Measurements from ENCODE around the gene DNAH5. TPM values are rescaled to one million over a fixed set of nuclear protein-coding genes. Genes with fewer than 3 reads are reported as not detected.
"Not testable (repeated sequence)": the region's sequence is repeated elsewhere in the genome, so short reads cannot be mapped to it uniquely, and the experiment has no call there.

The DNAH5 gene
- total RNA-seq (0.24 TPM), polyA plus RNA-seq (0.25 TPM)
- long read RNA-seq, donor 1: 0 reads
- long read RNA-seq, donor 2: 0 reads
- long read RNA-seq, donor 3: 0 reads
- long read RNA-seq, donor 4: 0 reads
- long read RNA-seq, donor 5: 0 reads
- long read RNA-seq, donor 6: 0 reads
- long read RNA-seq, donor 7: 0 reads
- long read RNA-seq, donor 8: 0 reads
- long read RNA-seq, donor 9: 0 reads
- long read RNA-seq, donor 10: 0 reads

- Histone ChIP-seq H3K27ac (ENCODE audit: low read depth in 1 of 2, low read length in 1 of 2) (no peak within 1 kb of the TSS), H3K9me3 (ENCODE audit: control insufficient read depth in 2 of 2, insufficient read depth in 1 of 2, low read length in 1 of 2) (no peaks in the 10 kb centered on the region), H3K27me3 (ENCODE audit: control insufficient read depth in 2 of 2, insufficient read depth in 1 of 2, low read length in 1 of 2) (no peaks in the 10 kb centered on the region), H3K36me3 (ENCODE audit: control insufficient read depth in 2 of 2, insufficient read depth in 2 of 2, low read length in 1 of 2) (no peaks in the 10 kb centered on the region), H3K4me3 (ENCODE audit: low read length in 2 of 2) (no peak within 1 kb of the TSS), H3K4me1 (ENCODE audit: control insufficient read depth in 2 of 2, insufficient read depth in 2 of 2, low read length in 2 of 2) (no peaks in the 10 kb centered on the region)
- WGBS: 77% methylated on average over 4 of the region's 4 CpGs
- DNase-seq (ENCODE audit: low read depth in 6 of 9, low spot score in 9 of 9): no peak
Measured at GRCh38 chr5:13944560-13945199, at the start of gene DNAH5. TSS of gene DNAH5 (minus strand) at chr5:13944688. CDS start at chr5:13944438, 250 bp downstream.

DNA sequence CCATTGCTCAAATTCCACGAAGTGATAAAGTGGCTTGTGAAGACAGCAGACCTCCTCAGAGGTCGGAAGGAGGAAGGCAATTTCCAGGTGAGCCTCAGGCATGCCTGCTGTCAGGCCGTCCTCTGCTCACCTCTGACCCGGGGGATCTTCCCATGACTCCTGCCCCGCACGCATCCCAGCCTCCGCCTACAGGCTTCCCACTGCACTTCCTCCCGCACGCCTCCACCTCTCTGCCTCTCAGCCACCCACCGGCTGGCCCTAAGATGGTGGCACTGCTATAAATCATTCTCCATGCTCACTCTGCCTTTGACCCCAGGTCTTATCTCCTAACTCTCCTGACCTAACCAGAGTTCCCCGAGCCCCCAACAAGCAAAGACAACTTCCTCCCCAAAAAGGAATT, 49.4 kb upstream of the DNAH5 start:
- Histone ChIP-seq H3K36me3 (ENCODE audit: control insufficient read depth in 2 of 2, insufficient read depth in 2 of 2, low read length in 1 of 2) (no peaks in the 10 kb centered on the region), H3K9me3 (ENCODE audit: control insufficient read depth in 2 of 2, insufficient read depth in 1 of 2, low read length in 1 of 2) (no peaks in the 10 kb centered on the region), H3K4me1 (ENCODE audit: control insufficient read depth in 2 of 2, insufficient read depth in 2 of 2, low read length in 2 of 2) (no peaks in the 10 kb centered on the region), H3K27ac (ENCODE audit: low read depth in 1 of 2, low read length in 1 of 2) (no peak overlapping the region), H3K27me3 (ENCODE audit: control insufficient read depth in 2 of 2, insufficient read depth in 1 of 2, low read length in 1 of 2) (peaks cover 0 to 4% of the 10 kb centered on the region in 2 donors), H3K4me3 (ENCODE audit: low read length in 2 of 2) (no peak overlapping the region)
- no peak for DNase-seq (ENCODE audit: low read depth in 6 of 9, low spot score in 9 of 9)
- WGBS: 89% methylated on average over 11 of the region's 11 CpGs

DNA sequence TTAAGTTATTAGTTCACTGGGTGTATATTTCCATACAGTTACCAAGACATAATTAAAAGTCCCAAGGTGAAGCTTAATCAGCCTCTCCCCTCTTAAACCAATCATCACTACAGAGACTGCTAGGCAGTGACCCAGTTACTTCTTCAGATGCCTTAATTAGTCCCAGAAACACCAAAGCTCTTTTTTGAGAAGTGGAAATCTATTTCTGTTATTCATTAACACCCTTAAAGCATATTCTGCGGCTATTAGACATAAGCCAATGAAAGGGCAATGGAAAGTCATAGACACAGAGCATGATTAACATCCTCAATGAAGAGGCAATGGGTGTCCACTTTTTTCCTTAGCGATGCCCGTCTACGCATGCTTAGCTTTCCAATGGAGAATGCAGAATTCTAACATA, 48.3 kb upstream of the DNAH5 start:
- WGBS: 86% methylated on average over 4 of the region's 4 CpGs
- H3K27me3 ChIP-seq (ENCODE audit: control insufficient read depth in 2 of 2, insufficient read depth in 1 of 2, low read length in 1 of 2): peaks cover 0 to 4% of the 10 kb centered on the region in 2 donors
- H3K4me1 ChIP-seq (ENCODE audit: control insufficient read depth in 2 of 2, insufficient read depth in 2 of 2, low read length in 2 of 2): no peaks in the 10 kb centered on the region
- no peaks in the 10 kb centered on the region for H3K36me3 ChIP-seq (ENCODE audit: control insufficient read depth in 2 of 2, insufficient read depth in 2 of 2, low read length in 1 of 2)
- DNase-seq (ENCODE audit: low read depth in 6 of 9, low spot score in 9 of 9): no peak
- no peaks in the 10 kb centered on the region for H3K9me3 ChIP-seq (ENCODE audit: control insufficient read depth in 2 of 2, insufficient read depth in 1 of 2, low read length in 1 of 2)
- H3K4me3 ChIP-seq (ENCODE audit: low read length in 2 of 2): no peak overlapping the region
- H3K27ac ChIP-seq (ENCODE audit: low read depth in 1 of 2, low read length in 1 of 2): no peak overlapping the region

DNA sequence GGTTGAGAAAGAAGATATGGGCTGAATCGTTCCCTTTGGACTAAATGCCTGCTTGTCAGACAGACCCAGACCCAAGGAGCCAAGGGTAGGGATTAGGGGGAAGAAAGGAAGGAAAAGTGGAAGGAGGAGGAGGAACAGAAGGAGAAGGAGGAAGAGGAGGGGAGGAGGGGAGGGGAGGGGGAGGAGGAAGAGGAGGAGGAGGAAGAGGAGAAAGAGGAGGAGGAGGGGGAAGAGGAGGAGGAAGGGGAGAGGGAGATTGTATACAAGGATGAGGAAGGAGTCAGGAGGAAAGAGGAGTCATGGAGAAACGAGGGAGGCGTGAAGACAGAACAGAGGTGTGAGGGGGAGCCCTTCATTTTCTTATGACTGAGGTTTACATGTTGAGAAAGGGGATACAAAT, 46.9 kb upstream of the DNAH5 start:
- Histone ChIP-seq H3K36me3 (ENCODE audit: control insufficient read depth in 2 of 2, insufficient read depth in 2 of 2, low read length in 1 of 2) (no peaks in the 10 kb centered on the region), H3K27me3 (ENCODE audit: control insufficient read depth in 2 of 2, insufficient read depth in 1 of 2, low read length in 1 of 2) (peaks cover 0 to 4% of the 10 kb centered on the region in 2 donors), H3K4me1 (ENCODE audit: control insufficient read depth in 2 of 2, insufficient read depth in 2 of 2, low read length in 2 of 2) (no peaks in the 10 kb centered on the region), H3K27ac (ENCODE audit: low read depth in 1 of 2, low read length in 1 of 2) (no peak overlapping the region), H3K9me3 (ENCODE audit: control insufficient read depth in 2 of 2, insufficient read depth in 1 of 2, low read length in 1 of 2) (no peaks in the 10 kb centered on the region), H3K4me3 (ENCODE audit: low read length in 2 of 2) (no peak overlapping the region)
- DNase-seq (ENCODE audit: low read depth in 6 of 9, low spot score in 9 of 9): no peak
- WGBS: 79% methylated on average over 3 of the region's 3 CpGs

GRCh38 chr5:13990896-13991295, 46.4 kb upstream of the DNAH5 start:
- no peaks in the 10 kb centered on the region for H3K36me3 ChIP-seq (ENCODE audit: control insufficient read depth in 2 of 2, insufficient read depth in 2 of 2, low read length in 1 of 2)
- H3K4me1 ChIP-seq (ENCODE audit: control insufficient read depth in 2 of 2, insufficient read depth in 2 of 2, low read length in 2 of 2): no peaks in the 10 kb centered on the region
- DNase-seq (ENCODE audit: low read depth in 6 of 9, low spot score in 9 of 9): no peak
- no peaks in the 10 kb centered on the region for H3K9me3 ChIP-seq (ENCODE audit: control insufficient read depth in 2 of 2, insufficient read depth in 1 of 2, low read length in 1 of 2)
- 88% methylated on average over 2 of the region's 2 CpGs for WGBS
- peaks cover 0 to 4% of the 10 kb centered on the region in 2 donors for H3K27me3 ChIP-seq (ENCODE audit: control insufficient read depth in 2 of 2, insufficient read depth in 1 of 2, low read length in 1 of 2)
- no peak overlapping the region for H3K27ac ChIP-seq (ENCODE audit: low read depth in 1 of 2, low read length in 1 of 2)
- H3K4me3 ChIP-seq (ENCODE audit: low read length in 2 of 2): no peak overlapping the region

DNA sequence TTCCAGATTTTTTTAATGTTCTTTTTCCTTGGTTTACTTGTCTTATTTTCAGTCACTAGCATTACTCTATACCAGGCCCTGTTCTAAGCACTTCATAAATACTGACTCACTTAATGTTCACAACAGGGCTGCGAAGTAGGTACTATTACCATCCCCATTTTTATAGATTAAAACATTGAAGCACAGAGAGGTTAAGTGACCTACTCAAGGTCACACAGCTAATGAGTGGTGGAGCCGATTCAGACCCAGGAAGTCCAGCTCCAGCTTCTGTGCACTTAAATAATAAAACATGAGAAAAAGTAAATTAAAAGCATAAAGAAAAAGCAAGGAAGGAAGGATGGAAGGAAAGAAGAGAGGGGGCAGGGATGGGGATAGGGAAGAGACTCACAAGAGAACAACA, 45.3 kb upstream of the DNAH5 start:
- H3K9me3 ChIP-seq (ENCODE audit: control insufficient read depth in 2 of 2, insufficient read depth in 1 of 2, low read length in 1 of 2): no peaks in the 10 kb centered on the region
- 96% methylated on average over 2 of the region's 2 CpGs for WGBS
- DNase-seq (ENCODE audit: low read depth in 6 of 9, low spot score in 9 of 9): no peak
- no peak overlapping the region for H3K4me3 ChIP-seq (ENCODE audit: low read length in 2 of 2)
- peaks cover 0 to 4% of the 10 kb centered on the region in 2 donors for H3K27me3 ChIP-seq (ENCODE audit: control insufficient read depth in 2 of 2, insufficient read depth in 1 of 2, low read length in 1 of 2)
- no peak overlapping the region for H3K27ac ChIP-seq (ENCODE audit: low read depth in 1 of 2, low read length in 1 of 2)
- no peaks in the 10 kb centered on the region for H3K36me3 ChIP-seq (ENCODE audit: control insufficient read depth in 2 of 2, insufficient read depth in 2 of 2, low read length in 1 of 2)
- no peaks in the 10 kb centered on the region for H3K4me1 ChIP-seq (ENCODE audit: control insufficient read depth in 2 of 2, insufficient read depth in 2 of 2, low read length in 2 of 2)

DNA sequence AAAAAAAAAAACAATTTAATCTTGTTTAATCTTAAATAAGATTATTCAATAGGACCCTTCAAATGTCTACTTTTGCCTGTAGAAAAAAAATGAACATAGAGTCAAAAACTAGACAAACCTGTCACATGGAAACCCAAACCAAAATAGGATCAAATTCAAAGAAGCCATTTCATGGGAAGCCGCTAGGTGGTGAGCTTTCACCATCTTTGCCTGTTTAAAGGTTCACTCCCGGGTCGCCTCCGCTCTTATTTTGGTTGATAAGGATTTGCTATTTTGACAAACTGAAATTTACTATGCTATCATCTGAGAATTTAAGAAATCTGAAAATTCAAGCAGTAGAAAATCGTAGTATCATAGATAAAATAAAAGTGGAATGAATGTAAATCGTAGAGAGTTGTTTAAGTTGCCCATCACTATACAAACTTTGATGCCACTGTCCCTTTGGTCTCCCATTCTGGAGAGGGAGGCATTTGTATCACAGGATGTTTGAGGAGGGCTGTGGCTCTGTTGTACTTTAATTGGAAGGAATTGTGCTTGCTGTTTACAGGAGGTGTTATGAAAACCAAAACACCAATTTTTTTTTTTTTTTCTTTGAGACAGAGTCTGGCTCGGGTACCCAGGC, 43.5 kb upstream of the DNAH5 start:
- no peak overlapping the region for H3K4me3 ChIP-seq (ENCODE audit: low read length in 2 of 2)
- 20% methylated on average over 7 of the region's 7 CpGs for WGBS
- H3K9me3 ChIP-seq (ENCODE audit: control insufficient read depth in 2 of 2, insufficient read depth in 1 of 2, low read length in 1 of 2): no peaks in the 10 kb centered on the region
- peak in 7 of 9 donors; percentile 16 to 65 (median 40) for DNase-seq (ENCODE audit: low read depth in 6 of 9, low spot score in 9 of 9)
- peaks cover 0 to 2% of the 10 kb centered on the region in 2 donors for H3K27me3 ChIP-seq (ENCODE audit: control insufficient read depth in 2 of 2, insufficient read depth in 1 of 2, low read length in 1 of 2)
- no peaks in the 10 kb centered on the region for H3K4me1 ChIP-seq (ENCODE audit: control insufficient read depth in 2 of 2, insufficient read depth in 2 of 2, low read length in 2 of 2)
- no peaks in the 10 kb centered on the region for H3K36me3 ChIP-seq (ENCODE audit: control insufficient read depth in 2 of 2, insufficient read depth in 2 of 2, low read length in 1 of 2)
- no peak overlapping the region for H3K27ac ChIP-seq (ENCODE audit: low read depth in 1 of 2, low read length in 1 of 2)

DNA sequence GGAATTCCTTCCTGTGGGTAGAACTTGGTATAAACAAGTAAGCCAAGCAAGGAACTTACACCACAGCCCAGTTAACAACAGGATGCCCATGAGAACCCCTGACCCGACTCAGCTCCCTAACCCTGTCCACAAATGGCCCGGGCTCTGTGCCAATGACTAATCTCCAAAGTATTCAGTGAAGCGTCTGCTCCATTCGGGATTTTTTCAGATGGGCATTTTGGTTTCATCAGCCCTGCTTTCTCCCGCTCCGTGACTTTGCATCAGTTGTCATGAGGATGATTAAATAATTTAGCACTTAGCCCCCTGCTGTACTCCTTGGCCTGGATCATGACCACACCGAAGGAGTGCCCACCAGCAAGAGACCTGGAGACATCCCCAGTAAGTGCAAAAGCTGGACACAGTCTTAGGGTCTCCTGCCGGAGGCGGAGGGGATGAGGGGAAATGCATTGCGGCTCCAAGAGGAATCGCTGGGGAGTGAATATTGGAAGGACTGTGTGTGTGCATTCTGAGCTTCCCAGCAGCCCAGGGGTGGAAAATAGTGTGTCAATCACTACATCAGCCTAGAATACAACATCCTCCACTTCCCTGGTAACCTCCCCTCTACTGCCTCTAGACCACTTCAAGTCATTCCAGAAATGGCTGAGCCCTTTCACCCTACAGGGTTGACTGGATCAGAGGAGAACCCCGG, 41.4 kb upstream of the DNAH5 start:
- Histone ChIP-seq H3K27me3 (ENCODE audit: control insufficient read depth in 2 of 2, insufficient read depth in 1 of 2, low read length in 1 of 2) (no peaks in the 10 kb centered on the region), H3K4me3 (ENCODE audit: low read length in 2 of 2) (no peak overlapping the region), H3K27ac (ENCODE audit: low read depth in 1 of 2, low read length in 1 of 2) (no peak overlapping the region), H3K4me1 (ENCODE audit: control insufficient read depth in 2 of 2, insufficient read depth in 2 of 2, low read length in 2 of 2) (no peaks in the 10 kb centered on the region), H3K9me3 (ENCODE audit: control insufficient read depth in 2 of 2, insufficient read depth in 1 of 2, low read length in 1 of 2) (no peaks in the 10 kb centered on the region), H3K36me3 (ENCODE audit: control insufficient read depth in 2 of 2, insufficient read depth in 2 of 2, low read length in 1 of 2) (no peaks in the 10 kb centered on the region)
- DNase-seq (ENCODE audit: low read depth in 6 of 9, low spot score in 9 of 9): no peak
- 83% methylated on average over 12 of the region's 12 CpGs for WGBS

DNA sequence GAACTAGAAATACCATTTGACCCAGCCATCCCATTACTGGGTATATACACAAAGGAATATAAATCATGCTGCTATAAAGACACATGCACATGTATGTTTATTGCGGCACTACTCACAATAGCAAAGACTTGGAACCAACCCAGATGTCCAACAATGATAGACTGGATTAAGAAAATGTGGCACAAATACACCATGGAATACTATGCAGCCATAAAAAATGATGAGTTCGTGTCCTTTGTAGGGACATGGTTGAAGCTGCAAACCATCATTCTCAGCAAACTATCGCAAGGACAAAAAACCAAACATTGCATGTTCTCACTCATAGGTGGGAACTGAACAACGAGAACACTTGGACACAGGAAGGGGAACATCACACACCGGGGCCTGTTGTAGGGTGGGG, 40.4 kb upstream of the DNAH5 start:
- not testable (repeated sequence) for H3K27ac ChIP-seq (ENCODE audit: low read depth in 1 of 2, low read length in 1 of 2); DNase-seq (ENCODE audit: low read depth in 6 of 9, low spot score in 9 of 9); H3K4me3 ChIP-seq (ENCODE audit: low read length in 2 of 2); H3K36me3 ChIP-seq (ENCODE audit: control insufficient read depth in 2 of 2, insufficient read depth in 2 of 2, low read length in 1 of 2); H3K9me3 ChIP-seq (ENCODE audit: control insufficient read depth in 2 of 2, insufficient read depth in 1 of 2, low read length in 1 of 2); H3K4me1 ChIP-seq (ENCODE audit: control insufficient read depth in 2 of 2, insufficient read depth in 2 of 2, low read length in 2 of 2); H3K27me3 ChIP-seq (ENCODE audit: control insufficient read depth in 2 of 2, insufficient read depth in 1 of 2, low read length in 1 of 2)
- WGBS: 96% methylated on average over 5 of the region's 5 CpGs
